Peyer's patch (tissue), 4 donors: ENCODE data around the gene MYH4.

Source experiments
- CTCF ChIP-seq, 6 experiments: fragments of 450-650 bp in 4 of 6; fragments of 200-600 bp in 2 of 6; sonication (generic) in 1 of 6; IDR thresholded peaks; one replicate each; pipeline ENCODE4 v1.5.1; 2017 to 2019; ENCODE audit warnings: antibody characterized with exemption in 6 of 6, mild to moderate bottlenecking in 3 of 6, moderate library complexity in 1 of 6
- POLR2A ChIP-seq, 2 donors: fragments of 450-650 bp; IDR thresholded peaks; one replicate each; pipeline ENCODE4 v1.5.1; 2017; ENCODE audit warnings: antibody characterized with exemption in 2 of 2, mild to moderate bottlenecking in 2 of 2, moderate library complexity in 2 of 2

- no peak for TF ChIP-seq CTCF (IDR thresholded peaks at IDR 0.05)
- TF ChIP-seq POLR2A (IDR thresholded peaks at IDR 0.05): no peak
These were observed at the start of gene MYH4 for GRCh38 chr17:10469459-10469858.
